ENCODE measurements around the gene MEIS2. TPM values are rescaled to one million over a fixed set of nuclear protein-coding genes. Genes with fewer than 3 reads are reported as not detected.

The MEIS2 gene
- total RNA-seq, 2 experiments from 2014 or later: not detected

GRCh38 chr15:37101980-37102304, 1.6 kb upstream of the MEIS2 start:
- Mint-ChIP-seq H3K9me3 (no peaks in the 10 kb centered on the region), H3K4me3 (peak overlapping the region; percentile 34), H3K36me3 (ENCODE audit: low read depth) (peaks cover 10% of the 10 kb centered on the region), H3K4me1 (peaks cover 26% of the 10 kb centered on the region), H3K27ac (peak overlapping the region; percentile 19), H3K27me3 (peaks cover 90% of the 10 kb centered on the region)
- no peak for DNase-seq
- ChIA-PET CTCF (no interaction called here), POLR2A (interaction anchor here (0.7 kb wide), 1 partner anchor 11 kb away, joined by 4 read pairs; no protein-coding TSS in a partner anchor)

GRCh38 chr15:37100966-37101215, 542 bp upstream of the MEIS2 start:
- POLR2A ChIA-PET: no interaction called here
- peak overlapping the region; percentile 71 for H3K27ac Mint-ChIP-seq

GRCh38 chr15:37099319-37100108, 835 bp downstream of the MEIS2 start:
- Mint-ChIP-seq H3K27me3 (peaks cover 87% of the 10 kb centered on the region), H3K36me3 (ENCODE audit: low read depth) (peaks cover 10% of the 10 kb centered on the region), H3K4me3 (peak overlapping the region; percentile 85), H3K4me1 (peaks cover 26% of the 10 kb centered on the region), H3K9me3 (no peaks in the 10 kb centered on the region), H3K27ac (peak overlapping the region; percentile 85)
- DNase-seq: no peak
- ChIA-PET POLR2A (no interaction called here), CTCF (no interaction called here)

More at GRCh38 chr15:37100966-37101215, 542 bp upstream of the MEIS2 start:
- Mint-ChIP-seq H3K4me3 (peak overlapping the region; percentile 85), H3K4me1 (peaks cover 26% of the 10 kb centered on the region), H3K36me3 (ENCODE audit: low read depth) (peaks cover 10% of the 10 kb centered on the region), H3K27me3 (peaks cover 91% of the 10 kb centered on the region), H3K9me3 (no peaks in the 10 kb centered on the region)
- CTCF ChIA-PET: no interaction called here
- DNase-seq: no peak

- Mint-ChIP-seq H3K27ac (no peak overlapping the region), H3K4me1 (peaks cover 26% of the 10 kb centered on the region), H3K36me3 (ENCODE audit: low read depth) (peaks cover 10% of the 10 kb centered on the region), H3K4me3 (peak overlapping the region; percentile 56), H3K9me3 (no peaks in the 10 kb centered on the region), H3K27me3 (peaks cover 87% of the 10 kb centered on the region)
- ChIA-PET POLR2A (no interaction called here), CTCF (no interaction called here)
- DNase-seq: no peak
These were observed 1.7 kb downstream of the MEIS2 start for GRCh38 chr15:37098468-37099318.

GRCh38 chr15:37097144-37097919, 3.0 kb downstream of the MEIS2 start:
- Mint-ChIP-seq H3K27me3 (peaks cover 88% of the 10 kb centered on the region), H3K4me1 (peaks cover 26% of the 10 kb centered on the region), H3K9me3 (no peaks in the 10 kb centered on the region), H3K27ac (no peak overlapping the region), H3K36me3 (ENCODE audit: low read depth) (peaks cover 10% of the 10 kb centered on the region), H3K4me3 (peak overlapping the region; percentile 38)
- no peak for DNase-seq
- CTCF ChIA-PET: interaction anchor here (0.6 kb wide), 1 partner anchor 10 kb away, joined by 3 read pairs; no protein-coding TSS in a partner anchor
- POLR2A ChIA-PET: no interaction called here

GRCh38 chr15:37096558-37097143, 3.7 kb downstream of the MEIS2 start:
- DNase-seq: no peak
- H3K4me1 Mint-ChIP-seq: peaks cover 23% of the 10 kb centered on the region
- no peak overlapping the region for H3K27ac Mint-ChIP-seq
- H3K4me3 Mint-ChIP-seq: peak overlapping the region; percentile 38
- peaks cover 7% of the 10 kb centered on the region for H3K36me3 Mint-ChIP-seq (ENCODE audit: low read depth)
- POLR2A ChIA-PET: no interaction called here
- H3K27me3 Mint-ChIP-seq: peaks cover 84% of the 10 kb centered on the region
- H3K9me3 Mint-ChIP-seq: no peaks in the 10 kb centered on the region
- CTCF ChIA-PET: no interaction called here

GRCh38 chr15:37095770-37096557, 4.4 kb downstream of the MEIS2 start:
- DNase-seq: no peak
- H3K4me3 Mint-ChIP-seq: no peak overlapping the region
- H3K4me1 Mint-ChIP-seq: peaks cover 19% of the 10 kb centered on the region
- ChIA-PET POLR2A (no interaction called here), CTCF (no interaction called here)
- H3K27ac Mint-ChIP-seq: no peak overlapping the region
- peaks cover 78% of the 10 kb centered on the region for H3K27me3 Mint-ChIP-seq
- peaks cover 4% of the 10 kb centered on the region for H3K36me3 Mint-ChIP-seq (ENCODE audit: low read depth)
- no peaks in the 10 kb centered on the region for H3K9me3 Mint-ChIP-seq

GRCh38 chr15:37094915-37095711, 5.2 kb downstream of the MEIS2 start:
- Mint-ChIP-seq H3K36me3 (ENCODE audit: low read depth) (peaks cover 2% of the 10 kb centered on the region), H3K9me3 (no peaks in the 10 kb centered on the region), H3K27ac (no peak overlapping the region), H3K27me3 (peaks cover 74% of the 10 kb centered on the region), H3K4me1 (peaks cover 12% of the 10 kb centered on the region), H3K4me3 (no peak overlapping the region)
- DNase-seq: no peak
- ChIA-PET POLR2A (no interaction called here), CTCF (no interaction called here)

GRCh38 chr15:37094333-37094914, 5.9 kb downstream of the MEIS2 start:
- no peak overlapping the region for H3K4me3 Mint-ChIP-seq
- ChIA-PET CTCF (no interaction called here), POLR2A (no interaction called here)
- no peak for DNase-seq
- H3K27ac Mint-ChIP-seq: no peak overlapping the region
- no peaks in the 10 kb centered on the region for H3K36me3 Mint-ChIP-seq (ENCODE audit: low read depth)
- H3K4me1 Mint-ChIP-seq: peaks cover 10% of the 10 kb centered on the region
- no peaks in the 10 kb centered on the region for H3K9me3 Mint-ChIP-seq
- H3K27me3 Mint-ChIP-seq: peaks cover 67% of the 10 kb centered on the region

- Mint-ChIP-seq H3K4me3 (no peak overlapping the region), H3K4me1 (peaks cover 6% of the 10 kb centered on the region)
These were observed 6.6 kb downstream of the MEIS2 start for GRCh38 chr15:37093480-37094332.

More at GRCh38 chr15:37093480-37094332, 6.6 kb downstream of the MEIS2 start:
- Mint-ChIP-seq H3K27me3 (peaks cover 64% of the 10 kb centered on the region), H3K36me3 (ENCODE audit: low read depth) (no peaks in the 10 kb centered on the region), H3K27ac (no peak overlapping the region), H3K9me3 (no peaks in the 10 kb centered on the region)
- CTCF ChIA-PET: no interaction called here
- DNase-seq: no peak
- POLR2A ChIA-PET: no interaction called here

Measured in activated CD4-positive, alpha-beta T cell treated with anti-CD3 and anti-CD28 coated beads, Interleukin-2, amount 10 ng/mL, durations not matched to agents 7 days and 5 days (primary cell).